Subcutaneous abdominal adipose tissue (tissue), 5 donors: ENCODE data around the gene BABAM2.

Experiments used
- H3K27ac ChIP-seq: one replicate; pipeline ENCODE4 v1.7.0; 2013; ENCODE audit warnings: low read depth, mild to moderate bottlenecking, inconsistent platforms, low read length, moderate library complexity
- H3K27me3 ChIP-seq, 5 donors: one replicate each; pipeline ENCODE4 v1.7.0; 2013; ENCODE audit warnings: low read length in 5 of 5, inconsistent platforms in 1 of 5; ENCODE audit not compliant: control insufficient read depth in 5 of 5, insufficient read depth in 4 of 5
- H3K36me3 ChIP-seq, 5 donors: one replicate each; pipeline ENCODE4 v1.7.0; 2013; ENCODE audit warnings: low read length in 5 of 5; ENCODE audit not compliant: control insufficient read depth in 5 of 5, insufficient read depth in 5 of 5
- H3K4me1 ChIP-seq, 5 donors: one replicate each; pipeline ENCODE4 v1.7.0; 2013; ENCODE audit warnings: low read length in 5 of 5, mild to moderate bottlenecking in 3 of 5, moderate library complexity in 1 of 5; ENCODE audit not compliant: control insufficient read depth in 5 of 5, insufficient read depth in 5 of 5
- H3K4me3 ChIP-seq, 5 donors: one replicate each; pipeline ENCODE4 v1.7.0; 2013; ENCODE audit warnings: low read length in 5 of 5, low read depth in 1 of 5
- H3K9ac ChIP-seq, 5 donors: one replicate each; pipeline ENCODE4 v1.7.0; 2013; ENCODE audit warnings: low read length in 5 of 5, mild to moderate bottlenecking in 4 of 5, moderate library complexity in 3 of 5
- H3K9me3 ChIP-seq, 5 donors: one replicate each; pipeline ENCODE4 v1.7.0; 2013; ENCODE audit warnings: low read length in 5 of 5; ENCODE audit not compliant: control insufficient read depth in 5 of 5
- donor health status: healthy.
- donor health status: healthy.
- donor health status: healthy.
- donor health status: healthy.
- donor health status: healthy.

BABAM2 gene

DNA sequence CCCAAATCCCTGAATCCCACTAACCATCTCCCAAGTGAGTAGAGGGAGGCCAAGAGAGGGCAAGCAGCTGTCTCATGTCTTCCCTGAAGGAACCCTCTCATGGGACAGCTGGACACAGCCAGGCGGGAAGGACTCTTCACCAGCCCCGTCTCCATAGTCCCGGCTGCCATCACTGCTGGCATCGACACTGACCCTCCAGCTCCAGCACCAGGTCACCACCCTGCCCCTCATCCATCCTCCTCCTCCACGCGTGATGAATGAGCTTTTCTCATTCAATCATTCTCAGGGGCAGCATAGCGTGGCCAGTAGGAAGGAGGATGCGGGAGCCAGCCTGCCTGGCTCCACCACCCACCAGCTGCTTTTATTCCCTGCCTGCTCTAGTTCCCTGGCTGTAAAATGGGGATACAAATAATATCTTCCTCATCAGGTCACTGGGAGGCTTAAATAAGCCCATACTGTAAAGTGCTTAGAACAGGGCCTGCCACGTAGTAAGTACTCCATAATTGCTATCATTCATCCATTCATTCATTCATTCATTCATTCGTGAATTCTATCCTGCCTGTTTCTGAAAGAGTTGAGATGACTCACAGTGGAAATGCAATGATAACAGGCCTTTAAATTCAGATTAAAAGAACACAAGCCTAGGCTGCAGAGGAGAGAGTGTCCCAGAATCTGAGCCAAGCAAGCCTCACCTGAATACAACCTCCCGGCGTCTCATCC, 471.6 kb downstream of the BABAM2 start:
- peaks cover 6 to 29% (median 20%) of the 10 kb centered on the region in 5 donors for H3K4me1 ChIP-seq
- H3K27ac ChIP-seq: no peak overlapping the region
- no peaks in the 10 kb centered on the region for H3K9me3 ChIP-seq

GRCh38 chr2:28362991-28363521, 472.5 kb downstream of the BABAM2 start:
- Histone ChIP-seq H3K36me3 (no peaks in the 10 kb centered on the region), H3K27me3 (peaks cover 0 to 3% (median 0%) of the 10 kb centered on the region in 5 donors), H3K9me3 (no peaks in the 10 kb centered on the region), H3K4me3 (no peak overlapping the region), H3K4me1 (peaks cover 6 to 30% (median 21%) of the 10 kb centered on the region in 5 donors), H3K9ac (no peak overlapping the region), H3K27ac (no peak overlapping the region)

More for the DNA sequence above, 471.6 kb downstream of the BABAM2 start:
- Histone ChIP-seq H3K4me3 (no peak overlapping the region), H3K27me3 (peaks cover 0 to 3% (median 0%) of the 10 kb centered on the region in 5 donors), H3K9ac (no peak overlapping the region), H3K36me3 (no peaks in the 10 kb centered on the region)

DNA sequence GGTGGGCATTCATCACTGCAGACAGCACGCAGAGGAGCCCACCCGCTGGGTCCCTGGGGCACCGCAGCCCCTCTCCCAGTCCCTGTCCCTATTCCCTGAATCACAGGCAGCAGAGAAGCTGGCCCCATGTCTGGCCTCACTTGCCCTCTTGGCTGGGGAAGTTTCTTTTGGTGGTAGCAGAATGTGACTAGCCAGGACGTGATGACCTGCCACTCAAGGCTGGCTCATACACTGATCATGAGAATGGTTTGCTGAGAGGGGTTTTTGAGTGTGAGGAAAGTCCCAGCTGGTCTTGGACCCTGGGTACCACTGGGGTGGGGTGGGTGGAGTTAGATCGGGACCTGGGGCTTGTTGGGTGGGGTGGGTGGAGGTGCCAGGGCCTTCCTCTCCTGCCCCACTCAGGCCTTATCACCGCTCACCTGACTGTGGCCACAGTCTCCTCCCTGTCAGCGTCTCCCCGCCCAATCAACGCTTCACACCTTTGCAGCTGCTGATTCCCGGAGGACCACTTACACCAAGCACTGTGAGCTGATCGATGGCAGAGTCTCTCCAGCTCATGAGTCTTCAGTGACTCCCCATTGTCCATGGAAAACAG, 473.3 kb downstream of the BABAM2 start:
- H3K27ac ChIP-seq: no peak overlapping the region
- H3K9me3 ChIP-seq: no peaks in the 10 kb centered on the region
- H3K36me3 ChIP-seq: no peaks in the 10 kb centered on the region
- H3K27me3 ChIP-seq: peaks cover 0 to 3% (median 0%) of the 10 kb centered on the region in 5 donors
- H3K4me3 ChIP-seq: no peak overlapping the region
- H3K9ac ChIP-seq: no peak overlapping the region
- peaks cover 6 to 30% (median 21%) of the 10 kb centered on the region in 5 donors for H3K4me1 ChIP-seq

GRCh38 chr2:28364610-28365009, 474.1 kb downstream of the BABAM2 start:
- no peak overlapping the region for H3K27ac ChIP-seq

DNA sequence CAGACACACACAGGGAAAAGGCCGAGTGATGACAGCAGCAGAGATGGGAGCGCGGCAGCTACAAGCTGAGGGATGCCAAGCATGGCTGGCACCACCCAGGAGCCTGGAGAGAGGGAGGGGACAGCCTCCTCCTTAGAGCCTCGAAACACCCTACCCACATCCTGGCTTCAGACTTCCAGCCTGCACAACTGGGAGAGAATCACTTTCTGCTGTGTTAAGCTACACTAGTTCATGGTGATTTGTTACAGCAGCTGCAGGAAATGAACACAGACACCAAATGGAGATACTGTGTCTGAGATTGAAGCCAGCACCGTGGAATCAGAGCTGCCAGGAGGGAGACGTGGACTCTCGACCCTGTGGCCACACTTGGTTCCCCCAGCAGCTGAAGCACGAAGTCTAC, 474.6 kb downstream of the BABAM2 start:
- peaks cover 0 to 3% (median 0%) of the 10 kb centered on the region in 5 donors for H3K27me3 ChIP-seq
- no peak overlapping the region for H3K9ac ChIP-seq

More at GRCh38 chr2:28364610-28365009, 474.1 kb downstream of the BABAM2 start:
- H3K4me3 ChIP-seq: no peak overlapping the region
- no peak overlapping the region for H3K9ac ChIP-seq
- H3K4me1 ChIP-seq: peaks cover 6 to 26% (median 23%) of the 10 kb centered on the region in 5 donors
- peaks cover 0 to 3% (median 0%) of the 10 kb centered on the region in 5 donors for H3K27me3 ChIP-seq
- no peaks in the 10 kb centered on the region for H3K36me3 ChIP-seq
- no peaks in the 10 kb centered on the region for H3K9me3 ChIP-seq

GRCh38 chr2:28366149-28366495, 475.6 kb downstream of the BABAM2 start:
- H3K36me3 ChIP-seq: no peaks in the 10 kb centered on the region
- no peaks in the 10 kb centered on the region for H3K9me3 ChIP-seq
- no peak overlapping the region for H3K4me3 ChIP-seq
- H3K27me3 ChIP-seq: peaks cover 0 to under 1% (median 0%) of the 10 kb centered on the region in 5 donors
- H3K4me1 ChIP-seq: peaks cover 2 to 23% (median 18%) of the 10 kb centered on the region in 5 donors
- no peak overlapping the region for H3K27ac ChIP-seq
- peak overlapping the region in 1 of 5 donors; percentile 26 for H3K9ac ChIP-seq

More for the DNA sequence above, 474.6 kb downstream of the BABAM2 start:
- Histone ChIP-seq H3K4me1 (peaks cover 6 to 27% (median 22%) of the 10 kb centered on the region in 5 donors), H3K4me3 (no peak overlapping the region), H3K36me3 (no peaks in the 10 kb centered on the region), H3K9me3 (no peaks in the 10 kb centered on the region), H3K27ac (no peak overlapping the region)

DNA sequence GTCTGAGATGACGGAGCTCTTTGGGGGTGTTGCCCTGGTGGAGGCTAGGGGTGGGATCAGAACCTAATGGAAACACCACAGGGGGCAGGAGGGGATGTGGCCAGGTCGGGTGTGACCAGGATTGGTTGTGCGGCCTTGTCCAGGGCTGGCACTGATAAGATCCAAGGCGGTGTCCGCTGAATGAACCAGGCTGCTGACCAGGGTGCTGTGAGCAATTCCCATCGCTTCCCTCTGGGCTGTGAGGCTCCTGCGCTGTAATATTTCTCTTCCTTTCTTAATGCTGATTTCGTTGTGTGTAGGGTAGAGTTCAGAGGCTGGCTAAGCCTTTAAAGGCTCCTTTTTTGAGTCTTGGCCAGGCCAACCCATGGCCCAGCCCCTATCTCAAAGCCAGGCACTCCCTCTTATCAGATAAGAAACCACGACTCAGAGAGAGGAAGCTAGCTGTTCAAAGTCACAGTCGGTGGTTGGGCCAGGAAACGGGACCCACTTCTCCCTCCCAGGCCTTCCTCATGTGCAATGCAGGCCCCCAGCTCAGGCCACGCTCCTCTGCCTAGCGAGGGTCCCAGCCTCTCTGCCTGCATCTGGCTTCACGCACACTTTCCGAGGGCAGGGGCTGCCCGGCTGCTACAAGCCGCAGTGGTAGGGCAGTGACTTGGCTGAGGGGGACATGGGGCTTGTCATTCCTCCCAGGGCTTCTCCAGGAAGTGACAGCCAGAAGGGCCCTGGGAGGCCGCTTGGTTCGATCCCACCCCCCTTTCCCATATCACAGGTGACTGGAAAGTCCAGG, 476.2 kb downstream of the BABAM2 start:
- Histone ChIP-seq H3K36me3 (no peaks in the 10 kb centered on the region), H3K4me3 (no peak overlapping the region), H3K9ac (peak overlapping the region in 2 of 5 donors; percentile 10 to 26), H3K9me3 (no peaks in the 10 kb centered on the region), H3K27ac (no peak overlapping the region), H3K4me1 (peaks cover 2 to 23% (median 18%) of the 10 kb centered on the region in 5 donors), H3K27me3 (no peaks in the 10 kb centered on the region)

- peaks cover 2 to 23% (median 18%) of the 10 kb centered on the region in 5 donors for H3K4me1 ChIP-seq
- no peak overlapping the region for H3K27ac ChIP-seq
- H3K27me3 ChIP-seq: no peaks in the 10 kb centered on the region
- H3K9me3 ChIP-seq: no peaks in the 10 kb centered on the region
- H3K9ac ChIP-seq: no peak overlapping the region
- no peak overlapping the region for H3K4me3 ChIP-seq
- H3K36me3 ChIP-seq: no peaks in the 10 kb centered on the region
Measured at GRCh38 chr2:28367667-28368356, 477.3 kb downstream of the BABAM2 start.

DNA sequence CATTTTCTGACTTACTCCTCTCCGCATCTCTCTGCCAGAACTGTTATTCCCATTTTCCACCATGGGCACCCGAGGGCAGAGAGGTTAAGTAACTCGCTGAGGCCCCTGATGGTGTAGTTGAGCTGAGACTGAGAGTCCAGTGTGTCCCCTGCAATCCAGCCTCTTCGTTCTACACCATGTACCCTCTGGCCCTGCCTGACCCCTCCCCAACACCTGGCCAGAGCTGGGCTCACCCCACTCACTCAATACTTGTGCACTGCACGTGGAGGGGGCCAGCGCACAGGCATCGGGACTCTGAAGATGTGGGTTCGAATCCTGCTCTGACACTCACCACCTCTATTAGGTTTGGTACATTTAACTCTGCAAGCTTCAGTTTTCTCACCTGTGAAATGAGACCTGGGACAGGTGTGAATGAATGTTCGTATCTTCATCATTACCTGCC, 477.8 kb downstream of the BABAM2 start:
- H3K4me1 ChIP-seq: peaks cover 2 to 23% (median 18%) of the 10 kb centered on the region in 5 donors
- no peaks in the 10 kb centered on the region for H3K27me3 ChIP-seq
- no peak overlapping the region for H3K27ac ChIP-seq
- H3K9me3 ChIP-seq: no peaks in the 10 kb centered on the region
- no peak overlapping the region for H3K9ac ChIP-seq
- no peak overlapping the region for H3K4me3 ChIP-seq
- H3K36me3 ChIP-seq: no peaks in the 10 kb centered on the region
